ENCODE results near the gene TTC39A. TPM values are rescaled to one million over a fixed set of nuclear protein-coding genes. Genes with fewer than 3 reads are reported as not detected.
A peak's percentile ranks its signal among the peaks of the same experiment; 100 is the strongest.
"Not testable (repeated sequence)": the region's sequence is repeated elsewhere in the genome, so short reads cannot be mapped to it uniquely, and the experiment has no call there.

TTC39A gene
- total RNA-seq, 1 experiment from 2014 or later: 15.4 TPM

DNA sequence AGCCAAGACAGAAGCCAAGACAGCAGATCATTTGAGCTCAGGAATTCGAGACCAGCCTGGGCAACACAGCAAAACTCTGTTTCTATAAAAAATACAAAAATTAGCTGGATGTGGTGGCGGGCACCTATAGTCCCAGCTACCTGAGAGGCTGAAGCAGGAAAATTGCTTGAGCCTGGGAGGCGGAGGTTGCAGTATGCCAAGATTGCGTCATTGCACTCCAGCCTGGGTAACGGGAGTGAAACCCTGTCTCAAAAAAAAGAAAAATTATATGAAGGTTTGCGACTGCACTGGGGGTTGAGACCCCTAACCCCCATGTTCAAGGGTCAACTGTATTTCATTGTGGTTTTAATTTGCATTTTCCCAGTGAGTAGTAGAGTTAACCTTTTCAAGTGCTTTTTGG, 78.0 kb downstream of the TTC39A start:
- Histone ChIP-seq H3K36me3 (ENCODE audit: control insufficient read depth in 1 of 2, insufficient read depth in 2 of 2, low read length in 2 of 2) (no peaks in the 10 kb centered on the region), H3K4me3 (replicated peaks in 1 of 2; ENCODE audit: low read depth in 1 of 2, low read length in 2 of 2) (no peak overlapping the region), H3K9me2 (ENCODE audit: insufficient read depth) (no peaks in the 10 kb centered on the region), H3K4me2 (ENCODE audit: low read length) (no peak overlapping the region), H3K4me1 (ENCODE audit: control insufficient read depth in 1 of 2, insufficient read depth in 2 of 2, low read length in 2 of 2) (peaks cover 8 to 10% of the 10 kb centered on the region in 2 experiments), H3K9ac (ENCODE audit: low read length) (no peak overlapping the region), H3K27ac (ENCODE audit: low read depth, low read length) (no peak overlapping the region), H4K20me1 (ENCODE audit: insufficient read depth) (peaks cover 17% of the 10 kb centered on the region), H2AFZ (ENCODE audit: low read depth, low read length, poor library complexity, severe bottlenecking) (no peak overlapping the region), H3K27me3 (ENCODE audit: insufficient read depth, low read length) (no peaks in the 10 kb centered on the region), H3K9me3 (ENCODE audit: control insufficient read depth in 1 of 2, insufficient read depth in 1 of 2, low read depth in 1 of 2, low read length in 2 of 2) (no peaks in the 10 kb centered on the region), H3K79me2 (ENCODE audit: insufficient read depth, low read length) (peaks cover 95% of the 10 kb centered on the region)
- no peak for ATAC-seq
- ChIA-PET CTCF (no interaction called here), RAD21 (ENCODE audit: low non-redundant PET in 1 of 2, low total read pairs in 2 of 2, uncharacterized antibody in 2 of 2, unreplicated experiment in 2 of 2) (no interaction called here), POLR2A (no interaction called here)
- no TSS peak for BruUV-seq (replicated peaks)
- DNase-seq (ENCODE audit: low read depth, low spot score): no peak
- intact Hi-C loops (cut with micrococcal nuclease): no loop called here
- TF ChIP-seq CEBPB (IDR thresholded peaks at IDR 0.05; ENCODE audit: low read depth) (peak; percentile 18; the same call in 1 of the 2 replicates), YY1 (IDR thresholded peaks at IDR 0.05; ENCODE audit: extremely low read depth, insufficient replicate concordance, low read depth, low read length) (no peak)

DNA sequence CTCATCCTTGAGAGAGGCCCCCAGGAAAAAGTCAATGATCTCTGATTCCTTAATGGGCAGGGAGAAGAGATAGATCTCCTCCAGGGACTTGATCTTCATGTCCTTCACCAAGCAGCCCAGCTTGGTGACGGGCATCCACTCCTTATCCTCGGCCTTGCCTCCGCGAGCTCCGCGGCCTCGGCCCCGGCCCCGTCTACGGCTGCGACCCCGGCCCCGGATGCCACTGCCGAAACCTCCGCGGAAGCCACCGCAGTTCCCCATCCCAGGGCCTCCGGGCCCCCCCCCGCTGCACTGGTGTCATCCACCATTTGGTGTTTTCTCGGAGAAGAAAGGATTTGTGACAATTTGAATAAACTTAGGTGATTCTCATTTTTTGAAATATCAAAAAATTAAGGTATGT, 79.2 kb downstream of the TTC39A start:
- intact Hi-C loops (cut with micrococcal nuclease); POLR2A ChIA-PET; H2AFZ ChIP-seq (ENCODE audit: low read depth, low read length, poor library complexity, severe bottlenecking); RAD21 ChIA-PET (ENCODE audit: low non-redundant PET in 1 of 2, low total read pairs in 2 of 2, uncharacterized antibody in 2 of 2, unreplicated experiment in 2 of 2); H3K4me2 ChIP-seq (ENCODE audit: low read length); H3K9ac ChIP-seq (ENCODE audit: low read length); H3K9me2 ChIP-seq (ENCODE audit: insufficient read depth); H3K4me3 ChIP-seq (replicated peaks in 1 of 2; ENCODE audit: low read depth in 1 of 2, low read length in 2 of 2); BruUV-seq (replicated peaks); H3K36me3 ChIP-seq (ENCODE audit: control insufficient read depth in 1 of 2, insufficient read depth in 2 of 2, low read length in 2 of 2); H3K27me3 ChIP-seq (ENCODE audit: insufficient read depth, low read length); CTCF ChIA-PET; DNase-seq (ENCODE audit: low read depth, low spot score); ATAC-seq; H3K9me3 ChIP-seq (ENCODE audit: control insufficient read depth in 1 of 2, insufficient read depth in 1 of 2, low read depth in 1 of 2, low read length in 2 of 2); H3K27ac ChIP-seq (ENCODE audit: low read depth, low read length): not testable (repeated sequence)
- Histone ChIP-seq H3K79me2 (ENCODE audit: insufficient read depth, low read length) (peaks cover 95% of the 10 kb centered on the region), H4K20me1 (ENCODE audit: insufficient read depth) (peaks cover 14% of the 10 kb centered on the region), H3K4me1 (ENCODE audit: control insufficient read depth in 1 of 2, insufficient read depth in 2 of 2, low read length in 2 of 2) (peaks cover 13 to 15% of the 10 kb centered on the region in 2 experiments)

DNA sequence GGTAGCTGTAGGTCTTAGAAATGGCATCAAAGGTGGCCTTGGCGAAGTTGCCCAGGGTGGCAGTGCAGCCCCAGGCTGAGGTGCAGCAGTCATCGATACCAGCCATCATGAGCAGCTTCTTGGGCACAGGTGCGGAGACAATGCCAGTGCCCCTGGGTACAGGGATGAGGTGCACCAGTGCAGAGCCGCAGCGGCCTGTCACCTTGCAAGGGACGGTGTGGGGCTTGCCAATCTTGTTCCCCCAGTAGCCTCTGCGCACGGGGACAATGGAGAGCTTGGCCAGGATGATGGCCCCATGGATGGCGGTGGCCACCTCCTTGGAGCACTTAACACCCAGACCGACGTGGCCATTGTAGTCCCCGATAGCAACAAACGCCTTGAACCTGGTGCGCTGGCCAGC, 79.6 kb downstream of the TTC39A start:
- CTCF ChIA-PET; intact Hi-C loops (cut with micrococcal nuclease): not testable (repeated sequence)

More for the DNA sequence above, 79.6 kb downstream of the TTC39A start:
- BruUV-seq (replicated peaks); H3K9ac ChIP-seq (ENCODE audit: low read length); H2AFZ ChIP-seq (ENCODE audit: low read depth, low read length, poor library complexity, severe bottlenecking); H3K27ac ChIP-seq (ENCODE audit: low read depth, low read length); H3K36me3 ChIP-seq (ENCODE audit: control insufficient read depth in 1 of 2, insufficient read depth in 2 of 2, low read length in 2 of 2); H3K4me2 ChIP-seq (ENCODE audit: low read length); POLR2A ChIA-PET; H3K9me2 ChIP-seq (ENCODE audit: insufficient read depth); RAD21 ChIA-PET (ENCODE audit: low non-redundant PET in 1 of 2, low total read pairs in 2 of 2, uncharacterized antibody in 2 of 2, unreplicated experiment in 2 of 2); H3K9me3 ChIP-seq (ENCODE audit: control insufficient read depth in 1 of 2, insufficient read depth in 1 of 2, low read depth in 1 of 2, low read length in 2 of 2); ATAC-seq; H3K4me3 ChIP-seq (replicated peaks in 1 of 2; ENCODE audit: low read depth in 1 of 2, low read length in 2 of 2); H3K27me3 ChIP-seq (ENCODE audit: insufficient read depth, low read length); DNase-seq (ENCODE audit: low read depth, low spot score): not testable (repeated sequence)
- Histone ChIP-seq H4K20me1 (ENCODE audit: insufficient read depth) (peaks cover 13% of the 10 kb centered on the region), H3K4me1 (ENCODE audit: control insufficient read depth in 1 of 2, insufficient read depth in 2 of 2, low read length in 2 of 2) (peaks cover 13 to 15% of the 10 kb centered on the region in 2 experiments), H3K79me2 (ENCODE audit: insufficient read depth, low read length) (peaks cover 95% of the 10 kb centered on the region)
